ENCODE data around the gene HOXC11.

- TF ChIP-seq CTCF (IDR thresholded peaks at IDR 0.05) = no peak
- TF ChIP-seq POLR2A (IDR thresholded peaks at IDR 0.05) = no peak
Measured at GRCh38 chr12:54006559-54007220, 33.8 kb downstream of the HOXC11 start.

Measured in tibial nerve (tissue), 3 donors.